H9 (cell line): ENCODE results near the gene RPS27L. TPM values are rescaled to one million over a fixed set of nuclear protein-coding genes. Genes with fewer than 3 reads are reported as not detected.

Experiments
- DNase-seq: peaks from one replicate; pipeline ENCODE4 v3.0.0-alpha.2; 2017
- H2AFZ ChIP-seq: one replicate; pipeline ENCODE4 v1.6.1; 2013; ENCODE audit warnings: mild to moderate bottlenecking, low read length, control low read depth, moderate library complexity
- H2AK5ac ChIP-seq: 2 replicates; pipeline ENCODE4 v1.6.1; 2013; ENCODE audit warnings: low read length, control low read depth, mixed read lengths; ENCODE audit not compliant: insufficient read length
- H2BK120ac ChIP-seq: one replicate; pipeline ENCODE4 v1.6.1; 2013; ENCODE audit warnings: low read depth, mild to moderate bottlenecking, low read length, control low read depth, inconsistent platforms; ENCODE audit not compliant: poor library complexity, severe bottlenecking
- H2BK12ac ChIP-seq: 2 replicates; pipeline ENCODE4 v1.6.1; 2013; ENCODE audit warnings: low read length, control low read depth, mixed read lengths, low read depth; ENCODE audit not compliant: insufficient read length
- H2BK15ac ChIP-seq: 2 replicates; pipeline ENCODE4 v1.6.1; 2013; ENCODE audit warnings: low read depth, low read length, control low read depth
- H2BK20ac ChIP-seq: one replicate; pipeline ENCODE4 v1.6.1; 2013; ENCODE audit warnings: low read depth, mild to moderate bottlenecking, low read length, control low read depth, inconsistent platforms; ENCODE audit not compliant: poor library complexity, severe bottlenecking
- H2BK5ac ChIP-seq: 2 replicates; pipeline ENCODE4 v1.6.1; 2013; ENCODE audit warnings: low read length, control low read depth, mixed read lengths; ENCODE audit not compliant: insufficient read length
- H3K14ac ChIP-seq: 2 replicates; pipeline ENCODE4 v1.6.1; 2013; ENCODE audit warnings: low read length, control low read depth; ENCODE audit not compliant: insufficient read depth
- H3K18ac ChIP-seq: 2 replicates; pipeline ENCODE4 v1.6.1; 2013; ENCODE audit warnings: low read depth, mild to moderate bottlenecking, mixed read lengths, low read length, control low read depth; ENCODE audit not compliant: insufficient read length
- H3K23ac ChIP-seq: 2 replicates; pipeline ENCODE4 v1.6.1; 2013; ENCODE audit warnings: low read length, control low read depth, mixed read lengths, low read depth; ENCODE audit not compliant: insufficient read length
- H3K23me2 ChIP-seq: 2 replicates; pipeline ENCODE4 v1.6.1; 2013; ENCODE audit warnings: low read depth, mild to moderate bottlenecking, mixed read lengths, low read length, control low read depth; ENCODE audit not compliant: insufficient read length, poor library complexity, severe bottlenecking
- H3K27ac ChIP-seq: 2 replicates; pipeline ENCODE4 v1.5.1; 2013; ENCODE audit warnings: low read length, control low read depth, mixed read lengths, low read depth; ENCODE audit not compliant: insufficient read length
- H3K27me3 ChIP-seq: 2 replicates; pipeline ENCODE4 v1.6.1; 2013; ENCODE audit warnings: low read length, control low read depth, inconsistent platforms; ENCODE audit not compliant: insufficient read depth
- H3K4ac ChIP-seq: 2 replicates; pipeline ENCODE4 v1.6.1; 2013; ENCODE audit warnings: low read depth, mild to moderate bottlenecking, control low read depth, inconsistent platforms, low read length, moderate library complexity
- H3K4me1 ChIP-seq: 2 replicates; pipeline ENCODE4 v1.6.1; 2013; ENCODE audit warnings: low read length, control low read depth, inconsistent platforms; ENCODE audit not compliant: insufficient read depth
- H3K4me2 ChIP-seq: 2 replicates; pipeline ENCODE4 v1.6.1; 2013; ENCODE audit warnings: low read length, control low read depth, mixed read lengths; ENCODE audit not compliant: insufficient read length, insufficient read depth
- H3K56ac ChIP-seq: 2 replicates; pipeline ENCODE4 v1.6.1; 2013; ENCODE audit warnings: low read depth, mild to moderate bottlenecking, mixed read lengths, low read length, control low read depth; ENCODE audit not compliant: insufficient read length
- H3K79me1 ChIP-seq: 2 replicates; pipeline ENCODE4 v1.6.1; 2013; ENCODE audit warnings: low read depth, mild to moderate bottlenecking, moderate library complexity, low read length, control low read depth, inconsistent platforms; ENCODE audit not compliant: insufficient read depth, poor library complexity, severe bottlenecking
- H3K79me2 ChIP-seq: 2 replicates; pipeline ENCODE4 v1.6.1; 2013; ENCODE audit warnings: low read length, control low read depth, inconsistent platforms; ENCODE audit not compliant: insufficient read depth
- H3K9ac ChIP-seq: 2 replicates; pipeline ENCODE4 v1.6.1; 2013; ENCODE audit warnings: low read length, control low read depth, mixed read lengths; ENCODE audit not compliant: insufficient read length; ENCODE audit errors: extremely low read depth
- H3K9me3 ChIP-seq: one replicate; pipeline ENCODE4 v1.6.1; 2013; ENCODE audit warnings: low read depth, low read length, inconsistent platforms; ENCODE audit not compliant: control insufficient read depth
- H3T11ph ChIP-seq: one replicate; pipeline ENCODE4 v1.6.1; 2013; ENCODE audit warnings: mild to moderate bottlenecking, low read length, control low read depth, inconsistent platforms
- H4K20me1 ChIP-seq: one replicate; pipeline ENCODE4 v1.6.1; 2013; ENCODE audit not compliant: control insufficient read depth, insufficient read length, insufficient read depth
- H4K5ac ChIP-seq: 2 replicates; pipeline ENCODE4 v1.6.1; 2013; ENCODE audit warnings: low read depth, mild to moderate bottlenecking, mixed read lengths, low read length, control low read depth; ENCODE audit not compliant: insufficient read length
- H4K8ac ChIP-seq: replicated peaks from 2 replicates; pipeline ENCODE4 v1.6.1; 2013; ENCODE audit warnings: low read length, control low read depth, mixed read lengths, low read depth; ENCODE audit not compliant: insufficient read length
- H4K91ac ChIP-seq: 2 replicates; pipeline ENCODE4 v1.6.1; 2013; ENCODE audit warnings: low read depth, mild to moderate bottlenecking, moderate library complexity, mixed read lengths, low read length, control low read depth; ENCODE audit not compliant: insufficient read length
- H3K27ac Mint-ChIP-seq, 3 experiments: 2 replicates in 2 of 3; 3 replicates in 1 of 3; pipeline ENCODE4 v1.8.0; 2020 to 2021; ENCODE audit warnings: mixed read lengths in 3 of 3, mild to moderate bottlenecking in 1 of 3, moderate library complexity in 1 of 3
- H3K27me3 Mint-ChIP-seq: 2 replicates; pipeline ENCODE4 v1.8.0; 2021; ENCODE audit warnings: low read depth, mild to moderate bottlenecking, moderate library complexity, mixed read lengths
- H3K36me3 Mint-ChIP-seq, 3 experiments: 2 replicates in 2 of 3; 3 replicates in 1 of 3; pipeline ENCODE4 v1.8.0; 2020 to 2021; ENCODE audit warnings: low read depth in 3 of 3, mixed read lengths in 3 of 3; ENCODE audit not compliant: insufficient read depth in 1 of 3
- H3K4me1 Mint-ChIP-seq, 2 experiments: 2 replicates each; pipeline ENCODE4 v1.8.0; 2020; ENCODE audit warnings: mixed read lengths in 2 of 2
- H3K4me3 Mint-ChIP-seq, 2 experiments: 2 replicates in 1 of 2; 3 replicates in 1 of 2; pipeline ENCODE4 v1.8.0; 2020 to 2021; ENCODE audit warnings: mild to moderate bottlenecking in 2 of 2, mixed read lengths in 2 of 2, moderate library complexity in 1 of 2
- H3K9me3 Mint-ChIP-seq, 2 experiments: 2 replicates in 1 of 2; 3 replicates in 1 of 2; pipeline ENCODE4 v1.8.0; 2020; ENCODE audit warnings: mild to moderate bottlenecking in 2 of 2, mixed read lengths in 2 of 2, moderate library complexity in 1 of 2
- CTCF ChIP-seq: fragments of 200-600 bp; sonication (generic); conservative IDR thresholded peaks from 3 replicates; pipeline ENCODE4 v1.8.0; 2021; ENCODE audit warnings: antibody characterized with exemption, mild to moderate bottlenecking
- WGBS: extraction: QIAGEN DNeasy Blood & Tissue Kit; methylation state at CpG from one replicate; pipeline ENCODE4 v1.1.7; 2013; ENCODE audit warnings: missing lambda C conversion rate, low lambda C conversion rate, mixed read lengths; ENCODE audit not compliant: insufficient read length; ENCODE audit errors: extremely low coverage; 5-methylcytosine and 5-hydroxymethylcytosine counted together
- total RNA-seq: library from RNA; stranded (reverse); gene quantifications from 2 replicates; pipeline ENCODE4 v1.2.1, GENCODE V29; 2021

The RPS27L gene
- total RNA-seq, 1 experiment from 2014 or later, result 180 TPM

- Histone ChIP-seq H3K27me3 (no peaks in the 10 kb centered on the region), H2BK5ac (no peak overlapping the region), H2BK20ac (no peak overlapping the region), H3K14ac (no peak overlapping the region), H3K4ac (no peak overlapping the region), H3T11ph (no peak overlapping the region), H3K56ac (no peak overlapping the region), H3K23me2 (peaks cover 7% of the 10 kb centered on the region), H4K91ac (no peak overlapping the region), H3K9me3 (no peaks in the 10 kb centered on the region), H3K4me1 (peaks cover 11% of the 10 kb centered on the region; the same call in 1 of the 2 replicates), H3K23ac (no peak overlapping the region), H4K20me1 (no peaks in the 10 kb centered on the region), H3K79me1 (no peaks in the 10 kb centered on the region), H3K27ac (no peak overlapping the region), H2BK12ac (no peak overlapping the region), H2AFZ (no peak overlapping the region), H2BK15ac (no peak overlapping the region), H3K9ac (no peak overlapping the region), H4K8ac (no peak overlapping the region), H4K5ac (no peak overlapping the region), H3K4me2 (no peak overlapping the region), H2AK5ac (no peak overlapping the region), H2BK120ac (no peak overlapping the region), H3K18ac (no peak overlapping the region), H3K79me2 (peaks cover 11% of the 10 kb centered on the region; the same call in 1 of the 2 replicates)
- Mint-ChIP-seq H3K9me3 (no peaks in the 10 kb centered on the region), H3K36me3 (no peaks in the 10 kb centered on the region), H3K4me1 (peaks cover 65 to 68% of the 10 kb centered on the region in 2 experiments), H3K27me3 (no peaks in the 10 kb centered on the region), H3K4me3 (no peak overlapping the region), H3K27ac (no peak overlapping the region)
- no peak for TF ChIP-seq CTCF
- no CpG with 5 or more reads among the region's 4 CpGs for whole genome bisulfite sequencing
- DNase-seq, result no peak
Observed at GRCh38 chr15:63194302-63194701, 37.0 kb upstream of the RPS27L start.
